Tibial nerve (tissue), 4 donors: ENCODE data around the gene OR5H2. TPM values are rescaled to one million over a fixed set of nuclear protein-coding genes. Genes with fewer than 3 reads are reported as not detected.

Source experiments
- DNase-seq, 2 donors: peaks; one replicate each; pipeline ENCODE4 v3.0.0-alpha.2; 2019; ENCODE audit warnings: low spot score in 2 of 2
- H3K27ac ChIP-seq, 4 donors: fragments of 200-600 bp; sonication (generic) in 3 of 4; one replicate each; pipeline ENCODE4 v1.5.1; 2017 to 2019; ENCODE audit warnings: mild to moderate bottlenecking in 1 of 4
- H3K27me3 ChIP-seq, 2 donors: fragments of 200-600 bp; sonication (generic) in 1 of 2; one replicate each; pipeline versions ENCODE4 v1.5.1 to v1.6.0; 2017 to 2019
- H3K36me3 ChIP-seq, 3 donors: fragments of 200-600 bp; sonication (generic); one replicate each; pipeline ENCODE4 v1.5.1; 2018 to 2019
- H3K4me1 ChIP-seq, 4 donors: fragments of 200-600 bp; sonication (generic) in 3 of 4; one replicate each; pipeline ENCODE4 v1.5.1; 2017 to 2019
- H3K4me3 ChIP-seq, 4 donors: fragments of 200-600 bp; sonication (generic) in 3 of 4; one replicate each; pipeline ENCODE4 v1.5.1; 2017 to 2019; ENCODE audit warnings: mild to moderate bottlenecking in 1 of 4, moderate library complexity in 1 of 4
- H3K9me3 ChIP-seq, 4 donors: fragments of 200-600 bp; sonication (generic) in 3 of 4; one replicate each; pipeline ENCODE4 v1.5.1; 2017 to 2019
- EP300 ChIP-seq, 2 donors: sonication (generic); formaldehyde crosslinking; IDR thresholded peaks; one replicate each; pipeline ENCODE4 v1.6.1; 2017; ENCODE audit warnings: antibody characterized with exemption in 2 of 2, mild to moderate bottlenecking in 1 of 2
- POLR2A ChIP-seq, 2 donors: fragments of 450-650 bp; IDR thresholded peaks; one replicate each; pipeline ENCODE4 v1.6.1; 2017; ENCODE audit warnings: antibody characterized with exemption in 2 of 2, mild to moderate bottlenecking in 2 of 2, moderate library complexity in 2 of 2
- WGBS, 2 donors: methylation state at CpG; one replicate each; pipeline ENCODE4 v1.1.5; 2018; 5-methylcytosine and 5-hydroxymethylcytosine counted together
- total RNA-seq, 4 donors: library from RNA; depleted of rRNA; stranded (reverse); fragments of >200 nt; gene quantifications; one replicate each; pipeline ENCODE4 v1.1.0, GENCODE V29; 2016
- TF ChIP-seq, protein P1 (sequence below), 5 experiments: fragments of 200-600 bp in 3 of 5; fragments of 450-650 bp in 2 of 5; sonication (generic) in 3 of 5; IDR thresholded peaks; one replicate each; pipeline ENCODE4 v1.5.1; 2016 to 2019; ENCODE audit warnings: antibody characterized with exemption in 5 of 5, mild to moderate bottlenecking in 3 of 5, moderate library complexity in 2 of 5

The OR5H2 gene
- total RNA-seq, 4 donors from 2014 or later: not detected

DNA sequence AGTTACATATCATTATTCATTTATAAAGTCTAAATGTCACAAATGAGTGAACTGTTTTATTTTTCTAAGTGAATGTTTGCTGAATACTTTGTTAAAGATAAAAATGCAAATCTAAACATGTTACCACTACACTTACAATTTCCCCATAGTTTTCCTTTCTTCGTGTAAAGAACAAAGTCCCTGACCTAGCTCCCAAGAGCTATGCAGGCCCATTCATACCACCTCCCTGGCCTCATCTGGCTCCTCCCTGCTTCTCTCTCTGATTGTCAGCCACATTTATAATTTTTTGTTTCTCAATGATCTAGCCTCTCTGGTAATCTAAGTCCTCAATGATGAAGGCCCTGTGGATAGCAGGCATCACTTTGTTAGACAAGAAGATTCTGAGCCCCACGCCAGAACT, 40.4 kb downstream of the OR5H2 start:
- TF ChIP-seq, protein P1, sequence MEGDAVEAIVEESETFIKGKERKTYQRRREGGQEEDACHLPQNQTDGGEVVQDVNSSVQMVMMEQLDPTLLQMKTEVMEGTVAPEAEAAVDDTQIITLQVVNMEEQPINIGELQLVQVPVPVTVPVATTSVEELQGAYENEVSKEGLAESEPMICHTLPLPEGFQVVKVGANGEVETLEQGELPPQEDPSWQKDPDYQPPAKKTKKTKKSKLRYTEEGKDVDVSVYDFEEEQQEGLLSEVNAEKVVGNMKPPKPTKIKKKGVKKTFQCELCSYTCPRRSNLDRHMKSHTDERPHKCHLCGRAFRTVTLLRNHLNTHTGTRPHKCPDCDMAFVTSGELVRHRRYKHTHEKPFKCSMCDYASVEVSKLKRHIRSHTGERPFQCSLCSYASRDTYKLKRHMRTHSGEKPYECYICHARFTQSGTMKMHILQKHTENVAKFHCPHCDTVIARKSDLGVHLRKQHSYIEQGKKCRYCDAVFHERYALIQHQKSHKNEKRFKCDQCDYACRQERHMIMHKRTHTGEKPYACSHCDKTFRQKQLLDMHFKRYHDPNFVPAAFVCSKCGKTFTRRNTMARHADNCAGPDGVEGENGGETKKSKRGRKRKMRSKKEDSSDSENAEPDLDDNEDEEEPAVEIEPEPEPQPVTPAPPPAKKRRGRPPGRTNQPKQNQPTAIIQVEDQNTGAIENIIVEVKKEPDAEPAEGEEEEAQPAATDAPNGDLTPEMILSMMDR (IDR thresholded peaks at IDR 0.05): no peak
- Histone ChIP-seq H3K36me3 (no peaks in the 10 kb centered on the region), H3K4me3 (no peak overlapping the region), H3K4me1 (peaks cover 0 to 9% (median 0%) of the 10 kb centered on the region in 4 donors), H3K9me3 (no peaks in the 10 kb centered on the region), H3K27me3 (no peaks in the 10 kb centered on the region), H3K27ac (no peak overlapping the region)
- WGBS, 2 donors: 55 to 56% methylated on average over 2 of the region's 2 CpGs
- DNase-seq: no peak

DNA sequence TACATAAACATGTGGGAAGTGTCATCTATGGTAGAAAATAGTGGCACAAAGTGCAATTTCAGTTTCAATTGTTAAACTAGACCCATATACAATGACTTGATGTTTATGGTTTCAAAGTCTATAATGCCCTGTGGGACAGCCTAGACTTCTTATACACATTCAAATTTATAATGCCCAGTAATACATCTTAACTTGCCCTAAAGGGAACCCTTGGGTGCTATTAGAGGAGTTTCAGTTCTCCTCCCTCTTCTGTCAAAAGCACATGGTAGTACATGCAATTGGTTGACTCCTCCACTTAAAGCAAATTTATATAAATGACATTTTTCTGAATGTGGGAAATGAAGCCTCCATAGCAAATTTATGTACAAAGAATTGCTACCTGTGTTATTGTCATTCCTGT, 41.1 kb downstream of the OR5H2 start:
- TF ChIP-seq EP300 (IDR thresholded peaks at IDR 0.05) (no peak), POLR2A (IDR thresholded peaks at IDR 0.05) (no peak)
- TF ChIP-seq, protein P1 (IDR thresholded peaks at IDR 0.05): no peak
- Histone ChIP-seq H3K27ac (no peak overlapping the region), H3K9me3 (no peaks in the 10 kb centered on the region), H3K36me3 (no peaks in the 10 kb centered on the region), H3K4me1 (peaks cover 0 to 9% (median 0%) of the 10 kb centered on the region in 4 donors), H3K4me3 (no peak overlapping the region), H3K27me3 (no peaks in the 10 kb centered on the region)
- DNase-seq: no peak

DNA sequence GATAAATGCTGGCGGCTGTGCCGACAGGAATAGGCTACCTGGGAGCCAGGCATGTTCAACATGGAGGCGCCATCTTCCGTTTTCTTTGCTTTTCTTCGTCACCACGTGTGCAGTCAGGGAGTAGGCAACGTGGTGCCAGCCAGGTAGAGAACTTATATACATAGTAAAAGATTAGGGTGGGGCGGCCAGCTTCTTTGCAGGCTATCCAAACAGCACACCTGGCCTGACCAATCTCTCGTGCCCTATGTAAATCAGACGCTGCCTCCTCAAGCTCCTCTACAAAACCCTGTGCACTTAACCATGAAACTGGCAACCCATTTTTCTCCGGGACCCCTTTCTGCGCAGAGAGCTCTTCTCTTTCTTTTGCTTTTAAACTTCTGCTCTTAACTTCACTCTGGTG, 42.8 kb downstream of the OR5H2 start:
- Histone ChIP-seq H3K9me3 (no peaks in the 10 kb centered on the region), H3K27me3 (peaks cover 0 to 3% of the 10 kb centered on the region in 2 donors), H3K36me3 (no peaks in the 10 kb centered on the region), H3K27ac (no peak overlapping the region), H3K4me3 (no peak overlapping the region), H3K4me1 (peaks cover 0 to 9% (median 0%) of the 10 kb centered on the region in 4 donors)
- TF ChIP-seq, protein P1 (IDR thresholded peaks at IDR 0.05): no peak
- no peak for TF ChIP-seq EP300 (IDR thresholded peaks at IDR 0.05)
- no peak for TF ChIP-seq POLR2A (IDR thresholded peaks at IDR 0.05)
- no peak for DNase-seq
- 80 to 85% methylated on average over 12 of the region's 12 CpGs for WGBS, 2 donors

DNA sequence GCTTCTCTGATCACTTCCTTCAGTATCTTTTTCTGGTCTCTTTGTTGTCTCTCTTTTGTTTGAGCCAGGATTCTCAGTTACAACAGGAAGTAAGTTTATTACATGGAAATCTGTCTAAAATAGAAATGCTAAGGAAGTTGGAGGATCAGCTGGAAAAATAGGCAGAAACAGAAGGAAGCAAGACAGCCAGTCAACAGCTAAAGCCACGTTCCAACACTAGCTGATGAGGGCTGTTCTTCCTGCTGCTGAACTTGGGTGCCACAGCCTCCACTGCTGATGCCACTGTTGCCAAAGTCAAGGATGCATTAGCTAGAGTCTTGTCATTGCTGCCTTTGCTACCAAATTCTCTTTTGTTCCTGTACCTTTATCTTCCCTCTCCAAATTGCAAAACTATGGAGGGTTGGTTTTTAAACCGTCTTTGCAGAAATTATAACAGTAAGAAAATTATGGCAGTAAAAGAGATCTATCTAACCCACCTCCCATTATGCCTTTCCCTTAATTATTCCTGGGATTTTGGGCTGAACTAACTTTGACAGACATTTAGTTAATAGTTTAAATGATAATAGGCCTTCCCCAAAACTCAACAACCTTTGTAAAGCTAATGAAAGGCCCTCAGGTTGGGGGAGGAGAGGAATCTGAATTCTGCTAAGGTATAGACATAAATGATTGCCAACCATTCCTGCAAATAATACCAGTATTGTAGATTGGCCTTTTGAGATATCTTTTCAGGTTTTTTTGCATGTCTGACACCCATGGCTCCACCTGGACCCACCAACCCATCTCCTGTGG, 44.0 kb downstream of the OR5H2 start:
- no peak overlapping the region for H3K4me3 ChIP-seq
- no peak overlapping the region for H3K27ac ChIP-seq
- H3K36me3 ChIP-seq: no peaks in the 10 kb centered on the region
- TF ChIP-seq, protein P1 (IDR thresholded peaks at IDR 0.05): no peak
- TF ChIP-seq POLR2A (IDR thresholded peaks at IDR 0.05): no peak
- no peak for TF ChIP-seq EP300 (IDR thresholded peaks at IDR 0.05)
- peaks cover 0 to 3% of the 10 kb centered on the region in 2 donors for H3K27me3 ChIP-seq
- no peaks in the 10 kb centered on the region for H3K9me3 ChIP-seq
- 54% methylated on average over 2 of the region's 2 CpGs for WGBS, 2 donors
- no peak for DNase-seq
- peaks cover 0 to 9% (median 0%) of the 10 kb centered on the region in 4 donors for H3K4me1 ChIP-seq

DNA sequence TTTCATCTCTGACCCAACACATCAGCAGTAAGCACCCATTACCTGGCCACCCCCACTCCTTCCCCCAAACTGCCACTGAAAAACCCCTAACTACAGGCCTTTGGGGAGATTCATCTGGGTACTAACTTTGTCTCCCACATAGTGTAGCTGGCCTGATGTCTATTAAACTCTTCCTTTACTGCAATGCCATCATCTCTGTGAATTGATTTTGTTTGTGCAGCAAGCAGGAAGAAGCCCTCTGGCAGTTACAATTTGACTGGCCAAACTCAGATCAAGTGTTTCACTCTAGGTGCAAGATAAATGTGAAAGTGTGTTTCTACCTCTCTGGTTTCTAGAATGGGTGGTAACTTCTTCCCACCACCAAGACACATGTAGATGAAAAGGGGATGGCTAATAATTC, 44.6 kb downstream of the OR5H2 start:
- H3K36me3 ChIP-seq: no peaks in the 10 kb centered on the region
- H3K4me3 ChIP-seq: no peak overlapping the region
- TF ChIP-seq EP300 (IDR thresholded peaks at IDR 0.05) (no peak), POLR2A (IDR thresholded peaks at IDR 0.05) (no peak)
- TF ChIP-seq, protein P1 (IDR thresholded peaks at IDR 0.05): no peak
- peaks cover 0 to 3% of the 10 kb centered on the region in 2 donors for H3K27me3 ChIP-seq
- H3K4me1 ChIP-seq: peaks cover 0 to 9% (median 0%) of the 10 kb centered on the region in 4 donors
- no peak for DNase-seq
- no peak overlapping the region for H3K27ac ChIP-seq
- no peaks in the 10 kb centered on the region for H3K9me3 ChIP-seq
